B cell (primary cell): ENCODE results near the gene CRACR2A. TPM values are rescaled to one million over a fixed set of nuclear protein-coding genes. Genes with fewer than 3 reads are reported as not detected.

Source experiments
- ATAC-seq: fragments of 200-7000 bp; cut with Tn5 transposase; one replicate; pipeline ENCODE4 v1.10.0; 2021; ENCODE audit warnings: low read depth, mild to moderate bottlenecking, moderate number of reproducible peaks, moderate library complexity
- CTCF ChIA-PET: fragments of 350-600 bp; sonication (Branson Sonifier 250); formaldehyde crosslinking; loops from one replicate; lab custom pipeline; 2021; ENCODE audit warnings: antibody characterized with exemption, inconsistent platforms; lab: Charles Lee
- POLR2A ChIA-PET: fragments of 350-600 bp; sonication (Branson Sonifier 250); formaldehyde crosslinking; loops from one replicate; lab custom pipeline; 2021; ENCODE audit warnings: antibody characterized with exemption; lab: Charles Lee
- DNase-seq: peaks from one replicate; pipeline ENCODE4 v3.0.0; 2013
- H2AFZ ChIP-seq: 2 replicates; pipeline ENCODE4 v1.6.1; 2012; ENCODE audit warnings: mild to moderate bottlenecking, low read depth, low read length; ENCODE audit not compliant: insufficient read depth, poor library complexity, severe bottlenecking
- H3K27ac ChIP-seq, 2 donors: 1 replicate in 1 of 2; 2 replicates in 1 of 2; pipeline ENCODE4 v1.5.1; 2012 to 2013; ENCODE audit warnings: low read length in 2 of 2, mild to moderate bottlenecking in 2 of 2, moderate library complexity in 1 of 2
- H3K27me3 ChIP-seq, 4 experiments: fragments of 200-600 bp in 1 of 4; sonication (generic) in 1 of 4; replicated peaks in 1 of 4; 1 replicate in 2 of 4; 2 replicates in 2 of 4; pipeline versions ENCODE4 v1.6.1 to v1.7.0; 2013 to 2016; ENCODE audit warnings: low read length in 3 of 4, mild to moderate bottlenecking in 2 of 4, mixed read lengths in 1 of 4, moderate library complexity in 1 of 4; ENCODE audit not compliant: insufficient read depth in 4 of 4, control insufficient read depth in 3 of 4; ENCODE audit errors: control extremely low read depth in 1 of 4
- H3K36me3 ChIP-seq, 2 experiments: replicated peaks in 1 of 2; 1 replicate in 1 of 2; 2 replicates in 1 of 2; pipeline versions ENCODE4 v1.6.1 to v1.7.1; 2013; ENCODE audit warnings: low read length in 1 of 2; ENCODE audit not compliant: insufficient read depth in 2 of 2, control insufficient read depth in 1 of 2; ENCODE audit errors: control extremely low read depth in 1 of 2, extremely low read depth in 1 of 2
- H3K4me1 ChIP-seq, 2 donors: fragments of 200-600 bp in 1 of 2; sonication (generic) in 1 of 2; 1 replicate in 1 of 2; 2 replicates in 1 of 2; pipeline versions ENCODE4 v1.5.1 to v1.6.1; 2013 to 2017; ENCODE audit warnings: low read length in 2 of 2; ENCODE audit not compliant: control insufficient read depth in 2 of 2, insufficient read depth in 2 of 2
- H3K4me2 ChIP-seq: replicated peaks from 2 replicates; pipeline ENCODE3; 2012; ENCODE audit warnings: mild to moderate bottlenecking, low read depth, low read length; ENCODE audit not compliant: poor library complexity, severe bottlenecking
- H3K4me3 ChIP-seq, 5 experiments: fragments of 200-600 bp in 1 of 5; sonication (generic) in 1 of 5; 1 replicate in 3 of 5; 2 replicates in 2 of 5; pipeline versions ENCODE4 v1.5.1 to v1.7.0; 2011 to 2016; ENCODE audit warnings: low read length in 4 of 5, mild to moderate bottlenecking in 4 of 5, low read depth in 2 of 5, control low read depth in 1 of 5, moderate library complexity in 1 of 5; ENCODE audit not compliant: insufficient read depth in 1 of 5; ENCODE audit errors: control extremely low read depth in 1 of 5, extremely low read depth in 1 of 5
- H3K79me2 ChIP-seq: fragments of 200-600 bp; sonication (generic); one replicate; pipeline ENCODE4 v1.6.0; 2016; ENCODE audit warnings: low read length; ENCODE audit not compliant: control insufficient read depth, insufficient read depth
- H3K9ac ChIP-seq: fragments of 200-600 bp; sonication (generic); 2 replicates; pipeline ENCODE4 v1.6.1; 2017; ENCODE audit warnings: mild to moderate bottlenecking, low read length, moderate library complexity
- H3K9me3 ChIP-seq, 3 donors: one replicate each; pipeline versions ENCODE4 v1.6.1 to v1.7.1; 2013; ENCODE audit warnings: low read length in 2 of 3; ENCODE audit not compliant: control insufficient read depth in 2 of 3, insufficient read depth in 1 of 3; ENCODE audit errors: control extremely low read depth in 1 of 3
- H4K20me1 ChIP-seq: 2 replicates; pipeline ENCODE4 v1.6.0; 2012; ENCODE audit warnings: mild to moderate bottlenecking, low read length; ENCODE audit not compliant: insufficient read depth, control insufficient read depth, poor library complexity, severe bottlenecking
- H3K27ac Mint-ChIP-seq: one replicate; pipeline ENCODE4 v1.8.0; 2021; ENCODE audit warnings: mixed read lengths
- H3K27me3 Mint-ChIP-seq: one replicate; pipeline ENCODE4 v1.8.0; 2021; ENCODE audit warnings: mixed read lengths
- H3K4me1 Mint-ChIP-seq: one replicate; pipeline ENCODE4 v1.8.0; 2021; ENCODE audit warnings: mixed read lengths
- H3K4me3 Mint-ChIP-seq: one replicate; pipeline ENCODE4 v1.8.0; 2021; ENCODE audit warnings: mixed read lengths
- H3K9me3 Mint-ChIP-seq: one replicate; pipeline ENCODE4 v1.8.0; 2022; ENCODE audit warnings: mixed read lengths; ENCODE audit not compliant: insufficient read depth
- EZH2 ChIP-seq: IDR thresholded peaks from 2 replicates; pipeline ENCODE4 v1.6.1; 2012; ENCODE audit warnings: borderline replicate concordance, low read depth, mild to moderate bottlenecking, moderate library complexity, low read length; ENCODE audit not compliant: insufficient read depth, poor library complexity, severe bottlenecking
- WGBS: methylation state at CpG from one replicate; pipeline ENCODE4 v1.1.5; 2013; ENCODE audit warnings: missing lambda C conversion rate; ENCODE audit not compliant: insufficient coverage; 5-methylcytosine and 5-hydroxymethylcytosine counted together
- intact Hi-C: fragments of 100-400 bp; cut with micrococcal nuclease; formaldehyde crosslinking; loops from one replicate; pipeline ENCODE4 v1.10.0; 2022
- polyA plus RNA-seq: library from polyadenylated mRNA; depleted of rRNA; stranded (reverse); fragments of >200 nt; gene quantifications from 2 replicates; pipeline ENCODE4 v1.2.3, GENCODE V29; 2012
- total RNA-seq, 2 donors: library from RNA; stranded (reverse); fragments of 120-200 nt in 1 of 2; gene quantifications; 1 replicate in 1 of 2; 2 replicates in 1 of 2; pipeline versions ENCODE4 v1.2.3 to v1.2.4, GENCODE V29; 2013 to 2022
- TF ChIP-seq, protein P1 (sequence below): fragments of 200-600 bp; IDR thresholded peaks from one replicate; pipeline ENCODE4 v1.8.0; 2022; ENCODE audit warnings: antibody characterized with exemption, mild to moderate bottlenecking

Gene CRACR2A
- total and polyA plus RNA-seq, 2 donors (not counting 1 experiment from before 2014, with no cell fraction given): 15.2 to 26.1 TPM

DNA sequence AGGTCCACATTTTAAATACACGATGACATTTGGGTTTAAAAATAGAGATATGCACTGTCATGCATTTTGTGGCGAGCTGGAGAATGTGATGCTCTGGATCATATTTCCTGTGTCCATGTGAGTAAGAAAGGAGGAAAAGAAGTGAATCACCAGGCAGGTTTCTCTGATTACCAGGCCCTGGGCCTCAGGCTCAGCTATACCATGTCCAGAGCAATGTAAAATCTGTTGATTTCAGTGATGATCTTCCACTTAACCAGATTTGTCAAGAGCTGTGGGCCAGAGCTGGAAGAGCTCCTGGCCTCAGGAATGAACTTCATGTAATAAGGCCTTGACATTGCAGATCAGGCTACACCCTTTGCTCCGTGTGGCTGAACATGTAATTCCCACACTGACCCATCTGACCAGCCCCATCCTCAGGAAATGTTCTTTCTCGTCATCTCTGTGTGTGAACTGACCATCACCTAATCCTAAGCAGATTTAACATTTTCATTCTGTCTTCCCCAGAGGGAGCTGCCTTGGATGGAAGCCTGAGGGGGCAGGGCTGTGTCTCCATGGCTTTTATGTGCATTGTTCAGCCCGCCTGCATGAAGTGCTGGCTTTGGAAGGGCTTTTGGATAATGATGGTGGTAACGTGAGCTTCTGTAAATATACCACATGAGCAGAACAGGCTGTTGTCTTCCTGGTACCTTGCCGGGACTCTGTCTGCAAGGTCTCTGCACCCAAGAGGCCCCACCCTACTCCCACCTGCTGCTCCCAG lies 54.5 kb downstream of the CRACR2A start:
- H3K4me3 Mint-ChIP-seq: no peak overlapping the region
- H4K20me1 ChIP-seq: no peaks in the 10 kb centered on the region
- no peak overlapping the region for H3K27ac Mint-ChIP-seq
- peaks cover 15 to 32% of the 10 kb centered on the region in 2 experiments for H3K36me3 ChIP-seq
- 97% methylated on average over 6 of the region's 7 CpGs for WGBS
- ChIA-PET POLR2A (no interaction called here), CTCF (no interaction called here)
- TF ChIP-seq, protein P1, sequence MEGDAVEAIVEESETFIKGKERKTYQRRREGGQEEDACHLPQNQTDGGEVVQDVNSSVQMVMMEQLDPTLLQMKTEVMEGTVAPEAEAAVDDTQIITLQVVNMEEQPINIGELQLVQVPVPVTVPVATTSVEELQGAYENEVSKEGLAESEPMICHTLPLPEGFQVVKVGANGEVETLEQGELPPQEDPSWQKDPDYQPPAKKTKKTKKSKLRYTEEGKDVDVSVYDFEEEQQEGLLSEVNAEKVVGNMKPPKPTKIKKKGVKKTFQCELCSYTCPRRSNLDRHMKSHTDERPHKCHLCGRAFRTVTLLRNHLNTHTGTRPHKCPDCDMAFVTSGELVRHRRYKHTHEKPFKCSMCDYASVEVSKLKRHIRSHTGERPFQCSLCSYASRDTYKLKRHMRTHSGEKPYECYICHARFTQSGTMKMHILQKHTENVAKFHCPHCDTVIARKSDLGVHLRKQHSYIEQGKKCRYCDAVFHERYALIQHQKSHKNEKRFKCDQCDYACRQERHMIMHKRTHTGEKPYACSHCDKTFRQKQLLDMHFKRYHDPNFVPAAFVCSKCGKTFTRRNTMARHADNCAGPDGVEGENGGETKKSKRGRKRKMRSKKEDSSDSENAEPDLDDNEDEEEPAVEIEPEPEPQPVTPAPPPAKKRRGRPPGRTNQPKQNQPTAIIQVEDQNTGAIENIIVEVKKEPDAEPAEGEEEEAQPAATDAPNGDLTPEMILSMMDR: no peak
- TF ChIP-seq EZH2: no peak
- H3K27me3 Mint-ChIP-seq: no peaks in the 10 kb centered on the region
- H3K27ac ChIP-seq: no peak overlapping the region
- DNase-seq (no peak), ATAC-seq (no peak)
- no peak overlapping the region for H3K4me3 ChIP-seq
- H3K9me3 Mint-ChIP-seq: peaks cover under 1% of the 10 kb centered on the region
- no peaks in the 10 kb centered on the region for H3K4me1 ChIP-seq
- H3K9ac ChIP-seq: no peak overlapping the region
- H3K27me3 ChIP-seq: no peaks in the 10 kb centered on the region
- H3K4me2 ChIP-seq: no peak overlapping the region
- H3K4me1 Mint-ChIP-seq: no peaks in the 10 kb centered on the region
- H3K9me3 ChIP-seq: no peaks in the 10 kb centered on the region
- no peak overlapping the region for H2AFZ ChIP-seq
- no peaks in the 10 kb centered on the region for H3K79me2 ChIP-seq
- intact Hi-C loops: no loop called here

DNA sequence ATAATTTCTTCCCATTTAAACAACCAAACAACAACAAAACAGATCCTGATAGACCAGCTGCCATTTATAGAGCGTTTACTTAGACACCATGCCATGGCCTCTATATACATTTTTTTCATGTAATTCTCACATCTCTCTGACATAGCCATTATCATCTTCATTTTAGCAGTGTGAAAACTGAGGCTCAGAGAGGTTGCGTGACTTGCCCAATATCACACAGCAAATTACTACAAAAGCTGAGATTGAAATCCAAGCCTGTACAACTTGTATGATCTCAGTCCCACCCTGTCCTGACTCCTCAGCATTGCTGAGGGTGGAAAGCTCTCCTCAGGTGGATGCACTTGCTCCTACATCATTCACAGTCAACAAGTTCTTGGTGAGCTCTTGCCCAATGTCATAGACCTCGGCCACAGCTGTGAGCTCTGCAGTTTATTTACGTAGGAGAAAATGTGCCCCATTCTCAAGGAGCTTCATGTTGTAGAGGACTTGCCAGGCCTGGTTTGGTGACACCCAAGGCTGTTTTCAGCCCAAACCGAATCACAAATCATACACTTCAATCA lies 55.5 kb downstream of the CRACR2A start:
- Histone ChIP-seq H3K4me1 (no peaks in the 10 kb centered on the region), H3K9ac (no peak overlapping the region), H3K27ac (no peak overlapping the region), H3K36me3 (peaks cover 15 to 36% of the 10 kb centered on the region in 2 experiments), H3K79me2 (no peaks in the 10 kb centered on the region), H4K20me1 (no peaks in the 10 kb centered on the region), H2AFZ (no peak overlapping the region), H3K4me2 (no peak overlapping the region), H3K9me3 (no peaks in the 10 kb centered on the region), H3K27me3 (no peaks in the 10 kb centered on the region), H3K4me3 (no peak overlapping the region)
- H3K27ac Mint-ChIP-seq: no peak overlapping the region
- 100% methylated on average over 4 of the region's 5 CpGs for WGBS
- ChIA-PET CTCF (no interaction called here), POLR2A (no interaction called here)
- no peak for DNase-seq
- no peaks in the 10 kb centered on the region for H3K4me1 Mint-ChIP-seq
- no peak for ATAC-seq
- H3K27me3 Mint-ChIP-seq: no peaks in the 10 kb centered on the region
- H3K4me3 Mint-ChIP-seq: no peak overlapping the region
- no peaks in the 10 kb centered on the region for H3K9me3 Mint-ChIP-seq
- TF ChIP-seq, protein P1: no peak
- TF ChIP-seq EZH2: no peak
- intact Hi-C loops: no loop called here
